ENCODE measurements around the gene HTR3D.
A peak's percentile ranks its signal among the peaks of the same experiment; 100 is the strongest.
"Not testable (repeated sequence)": the region's sequence is repeated elsewhere in the genome, so short reads cannot be mapped to it uniquely, and the experiment has no call there.

The HTR3D gene

GRCh38 chr3:184031187-184031792 lies at the start of gene HTR3D:
HTR3D (plus strand) TSS chr3:184031742; CDS start chr3:184031742, 0 bp downstream.
- no peak for DNase-seq

GRCh38 chr3:183981990-183982644 lies 49.4 kb upstream of the HTR3D start:
- DNase-seq, result no peak

GRCh38 chr3:183984127-183984740 lies 47.3 kb upstream of the HTR3D start:
- DNase-seq, result no peak

- no peak for DNase-seq
Measured at GRCh38 chr3:183984749-183985729, 46.5 kb upstream of the HTR3D start.

- no peak for DNase-seq
Measured at GRCh38 chr3:183987000-183987600, 44.4 kb upstream of the HTR3D start.

- no peak for DNase-seq
Measured at GRCh38 chr3:183988216-183988790, 43.2 kb upstream of the HTR3D start.

- DNase-seq, result no peak
Measured at GRCh38 chr3:183991403-183991802, 40.1 kb upstream of the HTR3D start.

- no peak for DNase-seq
Measured at GRCh38 chr3:184001761-184002160, 29.8 kb upstream of the HTR3D start.

GRCh38 chr3:184002469-184002868 lies 29.1 kb upstream of the HTR3D start:
- DNase-seq, result no peak

- no peak for DNase-seq
Measured at GRCh38 chr3:184003187-184003967, 28.2 kb upstream of the HTR3D start.

- DNase-seq, result no peak
Measured at GRCh38 chr3:184004476-184004875, 27.1 kb upstream of the HTR3D start.

GRCh38 chr3:184005941-184006507 lies 25.5 kb upstream of the HTR3D start:
- DNase-seq, result peak in 1 of 2 donors; percentile 23

- not testable (repeated sequence) for DNase-seq
Measured at GRCh38 chr3:184007143-184007813, 24.3 kb upstream of the HTR3D start.

- no peak for DNase-seq
Measured at GRCh38 chr3:184008161-184008560, 23.4 kb upstream of the HTR3D start.

- DNase-seq, result no peak
Measured at GRCh38 chr3:184011230-184011876, 20.2 kb upstream of the HTR3D start.

GRCh38 chr3:184011937-184012889 lies 19.3 kb upstream of the HTR3D start:
- DNase-seq, result no peak

GRCh38 chr3:184015381-184016019 lies 16.0 kb upstream of the HTR3D start:
- DNase-seq, result no peak

GRCh38 chr3:184016169-184016570 lies 15.4 kb upstream of the HTR3D start:
- DNase-seq, result no peak
